OCI-LY3 (cell line): ENCODE measurements around the gene CHN1.

Experiments used
- CTCF ChIP-seq: fragments of 200-600, 300-600 bp; sonication (generic); IDR thresholded peaks from 2 replicates; pipeline ENCODE4 v1.5.1; 2014; ENCODE audit warnings: antibody characterized with exemption, low read length, low read depth
- EZH2phosphoT487 ChIP-seq: fragments of 200-600 bp; shearing (Covaris generic); IDR thresholded peaks from 2 replicates; pipeline ENCODE4 v1.6.1; 2018; ENCODE audit warnings: antibody characterized with exemption, mixed run types, low read depth

DNA sequence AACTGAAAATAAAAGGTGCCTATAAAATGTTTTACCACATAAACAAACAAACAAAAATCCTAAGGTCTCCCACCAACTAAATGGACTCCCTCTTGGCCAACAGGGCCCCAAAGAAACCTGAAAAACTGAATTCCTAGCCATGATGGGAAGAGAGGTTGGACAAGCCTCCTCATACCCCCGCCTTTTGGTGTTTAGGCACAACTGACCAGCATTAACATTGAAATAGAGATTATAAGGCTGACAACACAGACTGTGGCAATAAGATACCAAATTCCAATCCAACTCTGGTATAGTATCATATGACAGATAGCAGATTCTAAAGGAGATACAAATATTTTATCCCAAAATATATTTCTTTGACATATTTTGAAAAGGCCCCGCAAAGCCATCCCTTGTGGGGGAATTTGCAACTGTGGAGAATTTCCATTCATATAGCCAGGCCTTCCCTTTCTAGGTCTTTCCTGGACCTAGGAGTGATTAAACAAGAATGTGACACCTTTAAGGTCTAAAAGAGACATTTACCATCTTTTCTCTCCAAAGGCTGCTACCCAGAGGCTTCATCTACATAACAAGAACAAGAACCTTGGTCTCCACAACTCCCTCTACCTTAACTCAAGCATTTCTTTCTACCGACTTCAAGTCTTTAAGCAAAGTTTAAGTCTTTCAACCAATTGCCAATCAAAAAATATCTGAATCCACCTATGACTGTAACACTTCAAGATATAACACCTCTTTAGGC, 80.0 kb downstream of the CHN1 start:
- TF ChIP-seq CTCF (no peak), EZH2phosphoT487 (no peak)
